Gastrocnemius medialis (tissue), 4 donors: Measurements from ENCODE around the gene IQGAP1.

Experiments used
- CTCF ChIP-seq, 5 experiments: fragments of 450-650 bp in 3 of 5; fragments of 200-600 bp in 2 of 5; sonication (generic) in 2 of 5; IDR thresholded peaks in 4 of 5; conservative IDR thresholded peaks in 1 of 5; 1 replicate in 4 of 5; 2 replicates in 1 of 5; pipeline ENCODE4 v1.5.1; 2016 to 2019; ENCODE audit warnings: antibody characterized with exemption in 5 of 5, mild to moderate bottlenecking in 3 of 5, moderate library complexity in 3 of 5
- POLR2A ChIP-seq, 2 donors: fragments of 450-650 bp; IDR thresholded peaks; one replicate each; pipeline ENCODE4 v1.6.1; 2017; ENCODE audit warnings: antibody characterized with exemption in 2 of 2, mild to moderate bottlenecking in 2 of 2, moderate library complexity in 2 of 2

GRCh38 chr15:90479656-90480055, 91.6 kb downstream of the IQGAP1 start:
- no peak for TF ChIP-seq CTCF (IDR thresholded peaks at IDR 0.05 in 4 of 5, conservative IDR thresholded peaks at IDR 0.05 in 1 of 5)
- no peak for TF ChIP-seq POLR2A (IDR thresholded peaks at IDR 0.05)
